ENCODE data around the gene CXCR5.

Gene CXCR5

GRCh38 chr11:118912742-118913410 is 29.2 kb downstream of the CXCR5 start:
- peak in 1 of 3 donors; percentile 34 for DNase-seq
- peak overlapping the region; percentile 49 for H3K4me3 ChIP-seq (ENCODE audit: insufficient read depth, low read depth, low read length, poor library complexity, severe bottlenecking)
- H3K9me3 ChIP-seq (ENCODE audit: control insufficient read depth, low read length), result no peaks in the 10 kb centered on the region
- H3K36me3 ChIP-seq (ENCODE audit: control insufficient read depth, insufficient read depth, low read length), result peaks cover 11% of the 10 kb centered on the region
- H3K27ac ChIP-seq (ENCODE audit: insufficient read depth, low read length, poor library complexity, severe bottlenecking), result peak overlapping the region; percentile 98
- H3K27me3 ChIP-seq (replicated peaks; ENCODE audit: control insufficient read depth, insufficient read depth, low read length, poor library complexity, severe bottlenecking), result no peaks in the 10 kb centered on the region
- H3K4me1 ChIP-seq (ENCODE audit: control insufficient read depth, insufficient read depth, low read length, poor library complexity, severe bottlenecking), result peaks cover 86% of the 10 kb centered on the region

- H3K4me1 ChIP-seq (ENCODE audit: control insufficient read depth, insufficient read depth, low read length, poor library complexity, severe bottlenecking), result peaks cover 93% of the 10 kb centered on the region
- peak overlapping the region; percentile 36 for H3K4me3 ChIP-seq (ENCODE audit: insufficient read depth, low read depth, low read length, poor library complexity, severe bottlenecking)
- peak in 2 of 3 donors; percentile 32 to 45 for DNase-seq
Observed at GRCh38 chr11:118913411-118914125, 29.9 kb downstream of the CXCR5 start.

GRCh38 chr11:118914178-118914918 is 30.7 kb downstream of the CXCR5 start:
- Histone ChIP-seq H3K4me3 (ENCODE audit: insufficient read depth, low read depth, low read length, poor library complexity, severe bottlenecking) (peak overlapping the region; percentile 36), H3K36me3 (ENCODE audit: control insufficient read depth, insufficient read depth, low read length) (peaks cover 6% of the 10 kb centered on the region), H3K27ac (ENCODE audit: insufficient read depth, low read length, poor library complexity, severe bottlenecking) (peak overlapping the region; percentile 98), H3K9me3 (ENCODE audit: control insufficient read depth, low read length) (no peaks in the 10 kb centered on the region), H3K27me3 (replicated peaks; ENCODE audit: control insufficient read depth, insufficient read depth, low read length, poor library complexity, severe bottlenecking) (no peaks in the 10 kb centered on the region), H3K4me1 (ENCODE audit: control insufficient read depth, insufficient read depth, low read length, poor library complexity, severe bottlenecking) (peaks cover 93% of the 10 kb centered on the region)
- peak; percentile 69 to 81 (median 79) for DNase-seq

More at GRCh38 chr11:118913411-118914125, 29.9 kb downstream of the CXCR5 start:
- no peaks in the 10 kb centered on the region for H3K27me3 ChIP-seq (replicated peaks; ENCODE audit: control insufficient read depth, insufficient read depth, low read length, poor library complexity, severe bottlenecking)
- H3K27ac ChIP-seq (ENCODE audit: insufficient read depth, low read length, poor library complexity, severe bottlenecking), result peak overlapping the region; percentile 98
- H3K9me3 ChIP-seq (ENCODE audit: control insufficient read depth, low read length), result no peaks in the 10 kb centered on the region
- peaks cover 6% of the 10 kb centered on the region for H3K36me3 ChIP-seq (ENCODE audit: control insufficient read depth, insufficient read depth, low read length)

DNA sequence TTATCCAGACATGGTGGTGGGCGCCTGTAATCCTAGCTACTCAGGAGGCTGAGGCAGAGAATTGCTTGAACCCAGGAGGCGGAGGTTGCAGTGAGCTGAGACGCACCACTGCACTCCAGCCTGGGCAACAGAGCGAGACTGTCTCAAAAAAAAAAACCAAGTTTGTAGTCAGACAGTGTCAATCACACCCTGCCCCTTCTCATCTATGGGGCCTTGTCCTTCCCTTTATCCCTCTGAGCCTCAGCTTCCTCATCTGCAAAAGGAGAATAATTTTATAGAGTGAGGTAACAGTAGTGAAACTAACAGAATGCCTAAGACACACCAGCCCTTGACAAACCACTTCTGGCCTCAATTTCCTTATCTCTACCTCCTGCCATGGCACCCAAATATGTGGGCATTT is 31.3 kb downstream of the CXCR5 start:
- H3K9me3 ChIP-seq (ENCODE audit: control insufficient read depth, low read length), result no peaks in the 10 kb centered on the region
- peak overlapping the region; percentile 98 for H3K27ac ChIP-seq (ENCODE audit: insufficient read depth, low read length, poor library complexity, severe bottlenecking)
- peaks cover 6% of the 10 kb centered on the region for H3K36me3 ChIP-seq (ENCODE audit: control insufficient read depth, insufficient read depth, low read length)
- peaks cover 93% of the 10 kb centered on the region for H3K4me1 ChIP-seq (ENCODE audit: control insufficient read depth, insufficient read depth, low read length, poor library complexity, severe bottlenecking)
- no peak for DNase-seq
- no peaks in the 10 kb centered on the region for H3K27me3 ChIP-seq (replicated peaks; ENCODE audit: control insufficient read depth, insufficient read depth, low read length, poor library complexity, severe bottlenecking)
- peak overlapping the region; percentile 36 for H3K4me3 ChIP-seq (ENCODE audit: insufficient read depth, low read depth, low read length, poor library complexity, severe bottlenecking)

DNA sequence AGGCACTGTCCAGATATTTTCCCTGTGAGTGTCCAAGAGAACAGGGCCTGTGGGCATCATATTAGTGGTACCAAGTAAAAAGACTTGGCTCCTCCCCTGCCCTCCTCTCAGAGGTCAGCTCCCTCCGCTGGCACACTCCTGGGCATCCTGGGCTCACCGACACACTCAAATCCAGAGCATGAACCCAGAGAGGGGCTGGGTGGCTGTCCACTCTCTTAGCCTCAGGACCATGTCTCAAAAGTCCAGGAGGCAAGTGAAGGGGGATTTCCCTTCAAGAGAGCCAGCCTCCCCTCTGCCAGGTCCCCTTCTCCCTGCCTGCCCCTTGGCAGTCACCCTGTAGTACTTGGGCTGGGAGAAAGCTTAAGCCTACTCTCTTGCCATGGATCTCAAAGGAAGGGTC is 31.7 kb downstream of the CXCR5 start:
- Histone ChIP-seq H3K4me3 (ENCODE audit: insufficient read depth, low read depth, low read length, poor library complexity, severe bottlenecking) (peak overlapping the region; percentile 36), H3K27me3 (replicated peaks; ENCODE audit: control insufficient read depth, insufficient read depth, low read length, poor library complexity, severe bottlenecking) (no peaks in the 10 kb centered on the region), H3K27ac (ENCODE audit: insufficient read depth, low read length, poor library complexity, severe bottlenecking) (peak overlapping the region; percentile 98), H3K9me3 (ENCODE audit: control insufficient read depth, low read length) (no peaks in the 10 kb centered on the region), H3K36me3 (ENCODE audit: control insufficient read depth, insufficient read depth, low read length) (peaks cover 6% of the 10 kb centered on the region), H3K4me1 (ENCODE audit: control insufficient read depth, insufficient read depth, low read length, poor library complexity, severe bottlenecking) (peaks cover 93% of the 10 kb centered on the region)
- DNase-seq, result no peak

- Histone ChIP-seq H3K4me3 (ENCODE audit: insufficient read depth, low read depth, low read length, poor library complexity, severe bottlenecking) (no peak overlapping the region), H3K27ac (ENCODE audit: insufficient read depth, low read length, poor library complexity, severe bottlenecking) (peak overlapping the region; percentile 98), H3K27me3 (replicated peaks; ENCODE audit: control insufficient read depth, insufficient read depth, low read length, poor library complexity, severe bottlenecking) (no peaks in the 10 kb centered on the region), H3K9me3 (ENCODE audit: control insufficient read depth, low read length) (no peaks in the 10 kb centered on the region), H3K36me3 (ENCODE audit: control insufficient read depth, insufficient read depth, low read length) (peaks cover 6% of the 10 kb centered on the region), H3K4me1 (ENCODE audit: control insufficient read depth, insufficient read depth, low read length, poor library complexity, severe bottlenecking) (peaks cover 97% of the 10 kb centered on the region)
- no peak for DNase-seq
Observed at GRCh38 chr11:118915941-118916841, 32.5 kb downstream of the CXCR5 start.

DNA sequence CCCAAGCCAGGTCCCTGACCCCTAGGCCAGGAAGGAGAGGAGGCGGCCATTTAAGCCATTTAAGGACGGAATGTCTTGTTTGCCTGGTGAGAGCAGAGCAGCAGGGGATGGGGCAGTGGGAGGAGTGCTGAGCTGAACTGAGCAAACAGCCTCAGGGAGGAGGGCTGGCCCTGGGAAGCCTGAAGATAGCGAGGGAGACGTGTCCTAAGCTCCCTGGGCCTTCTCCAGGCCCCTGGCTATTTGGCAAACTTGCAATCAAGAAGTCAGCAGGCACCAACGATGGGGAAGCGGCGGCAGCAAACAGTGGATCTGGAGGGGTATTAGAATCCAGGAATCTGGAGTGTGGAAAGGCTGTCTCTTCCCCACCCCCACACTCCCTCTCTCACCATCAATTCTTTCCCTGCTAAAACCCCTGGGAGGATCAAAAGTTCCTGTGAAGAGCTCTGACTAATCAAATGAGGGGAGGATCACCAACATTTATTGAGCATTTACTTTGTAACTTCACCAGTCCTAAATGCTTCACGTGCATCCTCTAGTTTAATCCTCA is 33.2 kb downstream of the CXCR5 start:
- H3K36me3 ChIP-seq (ENCODE audit: control insufficient read depth, insufficient read depth, low read length), result peaks cover 6% of the 10 kb centered on the region
- no peak overlapping the region for H3K4me3 ChIP-seq (ENCODE audit: insufficient read depth, low read depth, low read length, poor library complexity, severe bottlenecking)
- peak overlapping the region; percentile 98 for H3K27ac ChIP-seq (ENCODE audit: insufficient read depth, low read length, poor library complexity, severe bottlenecking)
- H3K9me3 ChIP-seq (ENCODE audit: control insufficient read depth, low read length), result no peaks in the 10 kb centered on the region
- peaks cover 97% of the 10 kb centered on the region for H3K4me1 ChIP-seq (ENCODE audit: control insufficient read depth, insufficient read depth, low read length, poor library complexity, severe bottlenecking)
- no peaks in the 10 kb centered on the region for H3K27me3 ChIP-seq (replicated peaks; ENCODE audit: control insufficient read depth, insufficient read depth, low read length, poor library complexity, severe bottlenecking)
- no peak for DNase-seq

- Histone ChIP-seq H3K4me3 (ENCODE audit: insufficient read depth, low read depth, low read length, poor library complexity, severe bottlenecking) (peak overlapping the region; percentile 27), H3K36me3 (ENCODE audit: control insufficient read depth, insufficient read depth, low read length) (peaks cover 6% of the 10 kb centered on the region), H3K27ac (ENCODE audit: insufficient read depth, low read length, poor library complexity, severe bottlenecking) (peak overlapping the region; percentile 98), H3K27me3 (replicated peaks; ENCODE audit: control insufficient read depth, insufficient read depth, low read length, poor library complexity, severe bottlenecking) (no peaks in the 10 kb centered on the region), H3K9me3 (ENCODE audit: control insufficient read depth, low read length) (no peaks in the 10 kb centered on the region), H3K4me1 (ENCODE audit: control insufficient read depth, insufficient read depth, low read length, poor library complexity, severe bottlenecking) (peaks cover 97% of the 10 kb centered on the region)
- peak; percentile 55 to 61 (median 55) for DNase-seq
Observed at GRCh38 chr11:118917481-118918127, 33.9 kb downstream of the CXCR5 start.
